Caco-2 (cell line): Measurements from ENCODE around the gene LRRC37B. TPM values are rescaled to one million over a fixed set of nuclear protein-coding genes. Genes with fewer than 3 reads are reported as not detected.
"Not testable (repeated sequence)": the region's sequence is repeated elsewhere in the genome, so short reads cannot be mapped to it uniquely, and the experiment has no call there.

Source experiments
- BruUV-seq: library from RNA; stranded (reverse); fragments of 400-500 nt; replicated peaks from 2 replicates; lab custom pipeline; 2021; lab: Mats Ljungman, UMichigan
- CTCF ChIA-PET: fragments of 300-600 bp; sonication (Branson Sonifier 250); formaldehyde crosslinking; loops from one replicate; lab custom pipeline; 2022; ENCODE audit warnings: antibody characterized with exemption; lab: Charles Lee
- POLR2A ChIA-PET: fragments of 300-600 bp; sonication (Branson Sonifier 250); formaldehyde crosslinking; loops from one replicate; lab custom pipeline; 2022; ENCODE audit warnings: antibody characterized with exemption; lab: Charles Lee
- DNase-seq, 2 experiments: peaks; one replicate each; pipeline versions ENCODE4 v3.0.0 to v3.0.0-alpha.2; 2020 to 2022
- H3K27me3 ChIP-seq: replicated peaks from 2 replicates; pipeline ENCODE4 v1.6.0; 2011; ENCODE audit warnings: low read length; ENCODE audit not compliant: control insufficient read depth, insufficient read depth
- H3K36me3 ChIP-seq: 2 replicates; pipeline ENCODE4 v1.5.1; 2011; ENCODE audit warnings: low read length; ENCODE audit not compliant: control insufficient read depth, insufficient read depth
- H3K4me1 ChIP-seq: fragments of 250-450 bp; sonication (Bioruptor Pico); 2 replicates; pipeline ENCODE4 v1.5.1; 2020; ENCODE audit warnings: mild to moderate bottlenecking
- H3K4me3 ChIP-seq: 2 replicates; pipeline ENCODE4 v1.5.1; 2011; ENCODE audit warnings: low read depth, mild to moderate bottlenecking, control low read depth, low read length
- H3K9me3 ChIP-seq: fragments of 250-450 bp; sonication (Bioruptor Pico); 2 replicates; pipeline ENCODE4 v1.5.1; 2020; ENCODE audit warnings: mild to moderate bottlenecking, moderate library complexity
- H3K27ac Mint-ChIP-seq: one replicate; pipeline ENCODE4 v1.8.0; 2022; ENCODE audit warnings: mixed read lengths; ENCODE audit not compliant: unreplicated experiment
- H3K27me3 Mint-ChIP-seq: one replicate; pipeline ENCODE4 v1.8.0; 2022; ENCODE audit warnings: mixed read lengths; ENCODE audit not compliant: insufficient read depth, unreplicated experiment
- H3K36me3 Mint-ChIP-seq: one replicate; pipeline ENCODE4 v1.8.0; 2022; ENCODE audit warnings: mild to moderate bottlenecking, mixed read lengths; ENCODE audit not compliant: insufficient read depth, unreplicated experiment
- H3K4me1 Mint-ChIP-seq: one replicate; pipeline ENCODE4 v1.8.0; 2022; ENCODE audit warnings: low read depth, mixed read lengths; ENCODE audit not compliant: unreplicated experiment
- H3K4me3 Mint-ChIP-seq: one replicate; pipeline ENCODE4 v1.8.0; 2022; ENCODE audit warnings: mild to moderate bottlenecking, moderate library complexity, mixed read lengths; ENCODE audit not compliant: unreplicated experiment
- H3K9me3 Mint-ChIP-seq: one replicate; pipeline ENCODE4 v1.8.0; 2022; ENCODE audit warnings: mixed read lengths; ENCODE audit not compliant: unreplicated experiment
- intact Hi-C: fragments of 100-400 bp; cut with micrococcal nuclease; formaldehyde crosslinking; loops from one replicate; pipeline ENCODE4 v1.10.0; 2022; ENCODE audit not compliant: unreplicated experiment
- total RNA-seq: library from RNA; stranded (reverse); gene quantifications from 2 replicates; pipeline ENCODE4 v1.2.3, GENCODE V29; 2022

LRRC37B gene
- total RNA-seq, 1 experiment from 2014 or later = 15.4 TPM

DNA sequence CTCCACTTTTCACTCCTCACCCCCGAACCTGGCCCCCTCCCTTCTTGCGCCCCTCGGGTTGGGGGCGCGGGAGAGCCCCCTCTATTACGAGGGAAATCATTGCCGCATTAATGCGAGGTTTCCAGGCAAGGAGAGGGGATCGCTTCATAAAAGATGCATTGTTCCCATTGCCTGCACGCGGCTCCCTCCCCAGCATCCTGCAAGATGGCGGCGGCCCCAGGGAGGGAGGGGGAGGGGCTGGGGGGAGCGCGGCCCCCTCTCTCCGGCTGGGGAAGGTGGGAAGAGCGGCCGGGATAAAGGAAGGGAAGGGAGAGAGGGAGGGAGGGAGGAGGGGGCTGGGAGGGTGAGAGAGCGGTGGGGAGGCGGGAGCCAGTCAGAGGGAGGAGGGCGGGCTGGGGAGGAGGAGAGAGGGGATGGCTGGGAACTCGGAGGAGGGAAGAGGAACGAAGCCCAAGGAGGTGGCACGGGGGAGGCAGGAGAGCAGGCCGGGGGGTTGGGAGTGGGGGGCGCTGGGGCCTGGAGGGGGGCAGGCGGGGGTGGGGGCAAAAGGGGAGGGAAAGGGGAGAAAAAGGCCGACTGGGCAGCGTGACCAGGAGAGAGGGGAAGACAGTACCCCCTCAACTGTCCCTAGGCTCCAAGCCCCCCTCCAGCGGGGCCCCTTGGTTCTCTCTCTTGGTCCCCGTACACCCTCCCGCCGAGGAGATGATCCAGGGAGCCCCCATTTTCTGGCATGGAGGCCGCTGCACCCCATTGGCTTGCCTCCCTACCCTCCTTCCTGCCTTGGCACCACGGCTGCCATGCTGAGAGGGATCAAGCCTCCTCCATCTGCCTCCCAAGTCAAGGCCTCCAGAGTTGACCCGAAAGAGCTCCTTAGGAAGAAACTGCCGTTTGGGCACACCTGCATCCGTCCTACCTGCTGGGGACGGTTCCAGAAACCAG lies 77.1 kb downstream of the LRRC37B start:
- H3K36me3 ChIP-seq, H3K4me1 ChIP-seq, CTCF ChIA-PET, BruUV-seq, H3K36me3 Mint-ChIP-seq, POLR2A ChIA-PET, H3K27me3 ChIP-seq, H3K27ac Mint-ChIP-seq, H3K4me1 Mint-ChIP-seq, H3K27me3 Mint-ChIP-seq, DNase-seq, H3K9me3 ChIP-seq, intact Hi-C loops, H3K9me3 Mint-ChIP-seq, H3K4me3 Mint-ChIP-seq: not testable (repeated sequence)
- peak overlapping the region; percentile 33 for H3K4me3 ChIP-seq

- H3K27me3 Mint-ChIP-seq, BruUV-seq, DNase-seq, CTCF ChIA-PET, H3K27me3 ChIP-seq, H3K36me3 ChIP-seq, H3K4me3 ChIP-seq, H3K4me3 Mint-ChIP-seq, H3K4me1 ChIP-seq, H3K27ac Mint-ChIP-seq, H3K9me3 Mint-ChIP-seq, intact Hi-C loops, H3K4me1 Mint-ChIP-seq, H3K9me3 ChIP-seq, H3K36me3 Mint-ChIP-seq, POLR2A ChIA-PET: not testable (repeated sequence)
These were observed 78.0 kb downstream of the LRRC37B start for GRCh38 chr17:32084942-32085829.

- H3K27ac Mint-ChIP-seq, H3K9me3 ChIP-seq, H3K4me1 ChIP-seq, H3K4me3 Mint-ChIP-seq, POLR2A ChIA-PET, H3K4me1 Mint-ChIP-seq, H3K36me3 Mint-ChIP-seq, BruUV-seq, H3K27me3 Mint-ChIP-seq, H3K27me3 ChIP-seq, intact Hi-C loops, H3K36me3 ChIP-seq, H3K9me3 Mint-ChIP-seq, H3K4me3 ChIP-seq, DNase-seq, CTCF ChIA-PET: not testable (repeated sequence)
These were observed 79.7 kb downstream of the LRRC37B start for GRCh38 chr17:32086833-32087232.

DNA sequence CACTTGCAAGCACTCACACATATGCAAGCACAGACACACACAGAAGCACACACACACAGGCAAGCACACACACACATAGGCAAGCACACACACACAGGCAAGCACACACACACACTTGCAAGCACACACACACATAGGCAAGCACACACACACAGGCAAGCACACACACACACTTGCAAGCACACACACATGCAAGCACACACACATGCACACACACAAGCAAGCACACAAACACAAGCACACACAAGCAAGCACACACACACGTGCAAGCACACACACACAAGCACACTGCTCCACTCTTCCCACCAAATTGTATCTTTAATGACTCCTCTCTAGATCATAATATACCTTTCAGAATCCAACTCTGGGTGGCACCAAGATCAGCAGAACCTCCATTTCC lies 84.9 kb downstream of the LRRC37B start:
- BruUV-seq, H3K27me3 ChIP-seq, H3K27ac Mint-ChIP-seq, H3K9me3 Mint-ChIP-seq, H3K9me3 ChIP-seq, H3K4me1 Mint-ChIP-seq, H3K27me3 Mint-ChIP-seq, DNase-seq, H3K36me3 ChIP-seq, H3K4me1 ChIP-seq, intact Hi-C loops, H3K36me3 Mint-ChIP-seq, H3K4me3 ChIP-seq, CTCF ChIA-PET, POLR2A ChIA-PET, H3K4me3 Mint-ChIP-seq: not testable (repeated sequence)
